Measurements from ENCODE around the gene TPRKB.
"Not testable (repeated sequence)": the region's sequence is repeated elsewhere in the genome, so short reads cannot be mapped to it uniquely, and the experiment has no call there.

The TPRKB gene

DNA sequence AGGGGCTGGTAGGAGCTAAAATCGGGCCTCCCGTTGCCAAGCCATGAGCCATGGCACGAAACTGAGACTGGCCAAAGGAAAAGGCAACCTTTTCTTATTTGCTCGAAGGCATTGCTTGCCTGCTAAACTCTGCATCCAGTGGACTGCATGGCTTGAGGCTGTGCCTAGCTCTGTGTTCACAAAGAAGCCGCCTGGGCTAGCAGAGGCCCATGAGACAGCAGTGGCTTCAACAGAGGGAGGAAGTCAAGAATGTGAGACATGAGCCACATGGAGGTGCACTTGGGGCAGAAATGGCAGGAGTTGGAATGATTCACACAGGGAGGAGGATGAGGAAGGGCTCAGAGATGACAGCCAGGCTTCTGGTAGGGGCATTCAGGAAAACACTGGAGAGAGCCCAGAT, 33.5 kb downstream of the TPRKB start:
- TF ChIP-seq, protein P1, sequence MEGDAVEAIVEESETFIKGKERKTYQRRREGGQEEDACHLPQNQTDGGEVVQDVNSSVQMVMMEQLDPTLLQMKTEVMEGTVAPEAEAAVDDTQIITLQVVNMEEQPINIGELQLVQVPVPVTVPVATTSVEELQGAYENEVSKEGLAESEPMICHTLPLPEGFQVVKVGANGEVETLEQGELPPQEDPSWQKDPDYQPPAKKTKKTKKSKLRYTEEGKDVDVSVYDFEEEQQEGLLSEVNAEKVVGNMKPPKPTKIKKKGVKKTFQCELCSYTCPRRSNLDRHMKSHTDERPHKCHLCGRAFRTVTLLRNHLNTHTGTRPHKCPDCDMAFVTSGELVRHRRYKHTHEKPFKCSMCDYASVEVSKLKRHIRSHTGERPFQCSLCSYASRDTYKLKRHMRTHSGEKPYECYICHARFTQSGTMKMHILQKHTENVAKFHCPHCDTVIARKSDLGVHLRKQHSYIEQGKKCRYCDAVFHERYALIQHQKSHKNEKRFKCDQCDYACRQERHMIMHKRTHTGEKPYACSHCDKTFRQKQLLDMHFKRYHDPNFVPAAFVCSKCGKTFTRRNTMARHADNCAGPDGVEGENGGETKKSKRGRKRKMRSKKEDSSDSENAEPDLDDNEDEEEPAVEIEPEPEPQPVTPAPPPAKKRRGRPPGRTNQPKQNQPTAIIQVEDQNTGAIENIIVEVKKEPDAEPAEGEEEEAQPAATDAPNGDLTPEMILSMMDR (conservative IDR thresholded peaks at IDR 0.05): no peak
- no peak overlapping the region for H3K27ac ChIP-seq

DNA sequence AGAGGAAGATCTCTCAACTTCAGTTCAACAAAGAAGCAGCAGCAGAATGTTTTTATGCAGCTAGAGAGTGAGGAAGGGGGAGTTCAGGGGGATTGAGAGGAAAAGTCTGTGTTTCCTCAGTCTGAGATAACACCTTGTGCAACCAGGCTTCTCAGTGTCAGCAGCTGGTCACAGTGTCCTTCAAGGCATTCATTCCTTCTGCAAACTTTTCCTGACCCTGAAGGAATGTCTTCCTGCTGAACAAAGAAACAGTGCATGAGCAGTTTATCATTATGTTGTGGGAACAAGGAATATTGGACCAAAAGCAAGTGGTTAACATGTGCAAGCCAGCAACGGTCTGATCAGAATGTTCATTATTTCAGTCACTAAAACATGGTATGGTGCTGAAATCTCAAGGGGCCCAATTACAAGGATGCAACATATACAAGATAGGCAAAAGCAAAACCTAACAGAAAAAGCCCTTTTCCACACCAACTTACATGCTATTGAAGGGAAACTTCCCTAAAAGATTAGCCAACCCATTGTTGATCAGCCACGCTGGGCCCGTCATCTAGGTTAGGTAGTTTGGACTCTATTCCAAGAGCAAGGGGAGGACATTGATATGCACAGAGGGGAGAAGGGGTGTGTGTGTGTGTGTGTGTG, 34.2 kb downstream of the TPRKB start:
- not testable (repeated sequence) for H3K27ac ChIP-seq

DNA sequence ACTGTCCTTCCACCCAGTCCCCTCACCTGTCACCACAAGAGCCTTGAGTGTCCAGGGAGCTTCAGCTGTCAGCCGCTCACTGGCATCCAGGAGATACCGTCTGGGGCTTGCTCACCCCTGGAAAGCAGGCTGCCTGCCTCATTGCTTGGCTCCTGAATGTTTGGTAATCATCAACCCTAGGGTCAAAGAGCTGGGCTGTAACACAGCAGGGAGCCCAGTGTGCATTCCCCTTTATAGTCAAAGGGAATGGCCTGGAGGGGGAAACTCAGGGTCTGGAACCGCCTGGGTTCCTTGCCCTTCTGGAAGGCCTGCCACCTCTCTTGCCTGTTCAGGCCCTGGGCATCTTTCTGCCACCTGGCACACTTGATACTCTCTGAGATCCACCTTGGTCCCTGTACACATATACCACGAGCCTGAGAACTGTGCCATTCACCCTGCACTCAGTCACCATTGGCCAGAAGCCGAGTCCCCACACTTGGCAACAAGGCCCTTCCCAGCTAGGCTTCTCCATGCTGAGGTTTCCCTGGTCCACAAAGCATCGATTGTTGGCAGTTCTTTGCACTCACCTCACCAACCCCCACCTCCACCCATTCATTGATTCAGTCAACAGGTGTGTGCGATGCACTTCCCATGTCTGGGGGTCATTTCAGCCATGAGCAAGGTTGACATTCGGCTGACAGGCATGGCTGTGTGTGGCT, 35.0 kb downstream of the TPRKB start:
- no peak overlapping the region for H3K27ac ChIP-seq
- TF ChIP-seq, protein P1 (conservative IDR thresholded peaks at IDR 0.05): no peak

DNA sequence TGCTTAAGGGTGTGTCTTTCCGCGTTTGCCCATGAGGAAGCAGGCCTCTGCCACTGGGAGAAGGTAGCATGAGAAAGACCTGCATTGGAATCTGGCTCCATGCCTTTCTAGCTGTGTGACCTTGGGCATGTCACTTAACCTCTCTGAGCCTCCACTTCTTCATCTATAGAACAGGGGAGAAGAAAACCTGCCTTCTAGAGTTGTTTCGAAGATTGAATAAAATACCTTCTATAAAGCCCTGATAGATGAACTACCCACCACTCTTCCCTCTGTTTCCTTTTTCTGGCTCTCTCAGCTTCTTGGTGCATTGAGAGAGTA, 35.7 kb downstream of the TPRKB start:
- peak overlapping the region; percentile 75 for H3K27ac ChIP-seq

DNA sequence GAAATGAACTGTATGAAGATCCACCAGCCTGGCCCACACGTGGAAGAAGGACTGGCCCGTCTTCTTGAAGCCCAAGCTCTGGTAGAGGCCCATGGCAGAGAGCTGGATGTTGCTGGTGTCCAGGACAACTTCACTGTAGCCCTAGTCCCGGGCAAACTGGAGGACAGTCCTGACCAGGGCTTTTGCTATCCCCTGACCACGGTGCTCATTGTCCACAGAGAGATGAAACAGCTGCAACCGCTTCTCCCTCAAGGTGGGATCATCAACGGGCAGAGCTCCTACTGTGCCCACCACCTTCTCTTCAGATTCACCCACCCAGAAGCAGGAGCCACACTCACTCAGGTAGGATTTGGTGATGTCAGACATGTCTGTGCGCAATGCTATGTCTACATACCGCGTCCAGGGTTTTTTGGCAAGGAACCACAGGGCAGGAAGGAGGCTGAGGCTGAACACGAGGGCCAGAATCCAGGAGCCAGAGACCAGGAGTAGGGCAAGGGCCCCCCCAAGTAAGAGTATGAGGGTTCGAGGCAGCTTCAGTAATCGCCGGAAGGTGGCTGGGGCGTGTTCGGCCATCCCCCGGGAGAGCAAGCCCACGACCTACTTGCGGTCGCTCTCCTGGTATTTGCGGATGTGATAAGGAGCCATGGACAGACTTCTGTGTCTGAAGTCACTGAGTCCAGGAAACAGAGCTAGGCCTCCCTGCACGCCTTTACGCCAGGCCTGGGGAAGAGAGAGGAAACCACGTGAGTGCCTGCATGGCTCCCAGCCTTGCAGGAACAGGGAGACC, 36.3 kb downstream of the TPRKB start:
- H3K27ac ChIP-seq: peak overlapping the region; percentile 75
- TF ChIP-seq, protein P1 (conservative IDR thresholded peaks at IDR 0.05): no peak

DNA sequence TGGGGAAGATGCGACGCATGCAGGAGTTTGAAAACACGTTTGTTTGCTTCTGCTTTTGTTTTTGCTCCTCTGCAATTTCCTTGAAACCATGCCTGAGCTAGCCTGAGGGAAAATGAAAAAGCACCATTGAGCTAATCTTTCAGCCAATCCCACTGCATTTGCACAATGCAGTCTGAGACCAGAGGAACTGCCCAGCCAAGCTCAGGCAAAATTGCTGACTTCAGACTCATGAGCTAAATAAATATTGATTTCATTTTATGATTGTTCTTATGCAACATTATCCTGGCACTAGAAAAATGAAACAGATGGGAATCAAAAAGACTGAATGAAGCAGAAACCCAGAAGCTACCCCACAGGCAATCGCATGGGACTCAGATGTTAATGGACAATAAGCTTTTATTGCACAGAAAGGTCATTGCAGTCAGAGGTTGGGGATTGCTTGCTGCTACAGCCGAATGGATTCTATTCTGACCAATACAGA, 37.0 kb downstream of the TPRKB start:
- peak overlapping the region; percentile 75 for H3K27ac ChIP-seq
- TF ChIP-seq, protein P1 (conservative IDR thresholded peaks at IDR 0.05): no peak

DNA sequence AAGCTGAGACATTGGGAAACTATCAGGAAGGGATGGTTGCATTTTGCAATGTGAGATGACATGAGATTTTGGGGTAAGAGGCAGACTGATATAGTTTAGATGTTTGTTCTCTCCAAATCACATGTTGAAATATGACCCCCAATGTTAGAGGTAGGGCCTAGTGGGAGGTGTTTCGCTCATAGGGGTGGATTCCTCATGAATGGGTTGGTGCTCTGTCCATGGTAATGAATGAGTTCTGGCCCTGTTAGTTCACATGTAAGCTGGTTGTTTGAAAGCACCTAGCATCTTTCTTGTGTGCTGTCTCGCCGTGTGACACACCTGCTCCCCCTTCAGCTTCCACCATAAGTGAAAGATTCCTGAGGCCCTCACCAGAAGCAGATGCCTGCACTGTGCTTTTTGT, 37.7 kb downstream of the TPRKB start:
- H3K27ac ChIP-seq: peak overlapping the region; percentile 75
- TF ChIP-seq, protein P1 (conservative IDR thresholded peaks at IDR 0.05): no peak

DNA sequence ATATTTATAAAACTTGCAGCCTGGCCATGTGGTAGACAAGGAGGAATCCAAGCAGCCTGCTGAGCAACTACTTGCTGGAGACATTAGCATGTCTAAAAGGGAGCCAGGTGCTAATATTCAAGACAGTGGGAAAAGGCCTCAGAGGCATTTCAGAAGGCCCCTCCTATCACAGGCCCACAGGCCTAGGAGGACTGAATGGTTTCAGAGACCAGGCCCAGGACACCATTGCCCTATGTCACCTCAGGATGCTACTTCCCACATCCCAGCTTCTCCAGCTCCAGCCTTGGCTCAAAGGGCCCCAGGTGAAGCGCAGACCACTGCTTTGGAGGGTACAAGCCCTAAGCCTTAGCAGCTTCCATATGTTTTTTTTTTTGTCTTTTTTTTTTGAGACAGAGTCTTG, 39.0 kb downstream of the TPRKB start:
- TF ChIP-seq, protein P1 (conservative IDR thresholded peaks at IDR 0.05): no peak
- no peak overlapping the region for H3K27ac ChIP-seq
